HEK293 (cell line): ENCODE measurements around the gene WBP1.

ENCODE experiments used
- CTCF ChIA-PET: fragments of 350-600 bp; formaldehyde crosslinking; extraction: SDS; loops from one replicate; lab custom pipeline; 2021; ENCODE audit warnings: antibody characterized with exemption; lab: Yijun Ruan, JAX
- POLR2A ChIA-PET: fragments of 300-600 bp; formaldehyde crosslinking; extraction: SDS; loops from one replicate; lab custom pipeline; 2020; ENCODE audit warnings: antibody characterized with exemption, inconsistent platforms; lab: Yijun Ruan, JAX
- H3K27ac ChIP-seq: fragments of 200-500 bp; sonication (Bioruptor generic); 2 replicates; pipeline ENCODE4 v1.5.1; 2014; ENCODE audit warnings: low read depth, low read length, control low read depth, inconsistent platforms; ENCODE audit errors: extremely low read depth
- H3K36me3 ChIP-seq, 2 experiments: fragments of 200-500 bp in 1 of 2; sonication (Bioruptor generic) in 1 of 2; 1 replicate in 1 of 2; 2 replicates in 1 of 2; pipeline ENCODE4 v1.5.1; 2014 to 2017; ENCODE audit warnings: inconsistent platforms in 2 of 2, low read length in 2 of 2; ENCODE audit not compliant: control insufficient read depth in 2 of 2, insufficient read depth in 1 of 2
- H3K4me1 ChIP-seq: fragments of 200-500 bp; sonication (Bioruptor generic); 2 replicates; pipeline ENCODE4 v1.5.1; 2014; ENCODE audit warnings: mild to moderate bottlenecking, low read length, inconsistent platforms; ENCODE audit not compliant: control insufficient read depth, insufficient read depth
- H3K4me3 ChIP-seq: 2 replicates; pipeline ENCODE4 v1.5.1; 2011; ENCODE audit warnings: low read depth, mild to moderate bottlenecking, control low read depth, low read length, moderate library complexity
- H3K9me3 ChIP-seq: fragments of 200-500 bp; sonication (Bioruptor generic); 2 replicates; pipeline ENCODE4 v1.5.1; 2014; ENCODE audit warnings: low read depth, low read length, inconsistent platforms; ENCODE audit not compliant: control insufficient read depth, insufficient read depth
- GFI1B ChIP-seq: fragments of 450-650 bp; formaldehyde crosslinking; IDR thresholded peaks from 2 replicates; pipeline ENCODE4 v1.5.1; 2016; ENCODE audit warnings: missing biosample characterization, missing genetic modification characterization
- GLIS2 ChIP-seq: fragments of 450-650 bp; formaldehyde crosslinking; IDR thresholded peaks from 2 replicates; pipeline ENCODE4 v1.5.1; 2016; ENCODE audit warnings: missing biosample characterization, missing genetic modification characterization
- PRDM1 ChIP-seq: fragments of 450-650 bp; formaldehyde crosslinking; IDR thresholded peaks from 2 replicates; pipeline ENCODE4; 2016; ENCODE audit warnings: missing biosample characterization, missing genetic modification characterization
- SALL2 ChIP-seq: fragments of 450-650 bp; formaldehyde crosslinking; IDR thresholded peaks from 2 replicates; pipeline ENCODE4 v1.5.0; 2017; ENCODE audit warnings: missing biosample characterization, mild to moderate bottlenecking, missing genetic modification characterization, borderline replicate concordance
- SP2 ChIP-seq: fragments of 450-650 bp; formaldehyde crosslinking; IDR thresholded peaks from 2 replicates; pipeline ENCODE4 v1.5.1; 2016; ENCODE audit warnings: missing biosample characterization, missing genetic modification characterization
- ZBTB48 ChIP-seq: fragments of 450-650 bp; formaldehyde crosslinking; IDR thresholded peaks from 2 replicates; pipeline ENCODE4 v1.5.1; 2016; ENCODE audit warnings: missing biosample characterization, missing genetic modification characterization
- ZFHX2 ChIP-seq: fragments of 450-650 bp; formaldehyde crosslinking; conservative IDR thresholded peaks from 2 replicates; pipeline ENCODE4 v1.5.1; 2016; ENCODE audit warnings: missing biosample characterization, missing genetic modification characterization
- ZFP37 ChIP-seq: fragments of 450-650 bp; formaldehyde crosslinking; IDR thresholded peaks from 2 replicates; pipeline ENCODE4 v1.5.1; 2016; ENCODE audit warnings: missing biosample characterization, missing genetic modification characterization
- ZIC2 ChIP-seq: fragments of 450-650 bp; formaldehyde crosslinking; IDR thresholded peaks from 2 replicates; pipeline ENCODE4 v1.5.1; 2016; ENCODE audit warnings: missing biosample characterization, missing genetic modification characterization
- ZNF10 ChIP-seq: fragments of 450-650 bp; formaldehyde crosslinking; IDR thresholded peaks from 2 replicates; pipeline ENCODE4 v1.5.1; 2017; ENCODE audit warnings: missing biosample characterization, missing genetic modification characterization
- ZNF132 ChIP-seq: fragments of 450-650 bp; formaldehyde crosslinking; IDR thresholded peaks from 2 replicates; pipeline ENCODE4 v1.5.1; 2017; ENCODE audit warnings: missing biosample characterization, missing genetic modification characterization, borderline replicate concordance
- ZNF223 ChIP-seq: fragments of 450-650 bp; formaldehyde crosslinking; IDR thresholded peaks from 2 replicates; pipeline ENCODE4 v1.5.1; 2016; ENCODE audit warnings: missing biosample characterization, missing genetic modification characterization
- ZNF266 ChIP-seq: fragments of 450-650 bp; formaldehyde crosslinking; IDR thresholded peaks from 2 replicates; pipeline ENCODE4 v1.5.1; 2016; ENCODE audit warnings: missing biosample characterization, missing genetic modification characterization, low read depth
- ZNF391 ChIP-seq: fragments of 450-650 bp; formaldehyde crosslinking; IDR thresholded peaks from 2 replicates; pipeline ENCODE4 v1.5.1; 2016; ENCODE audit warnings: low read depth, missing biosample characterization, missing genetic modification characterization, borderline replicate concordance
- ZNF501 ChIP-seq: fragments of 450-650 bp; formaldehyde crosslinking; IDR thresholded peaks from 2 replicates; pipeline ENCODE4 v1.5.1; 2016; ENCODE audit warnings: missing biosample characterization, missing genetic modification characterization
- ZNF596 ChIP-seq: fragments of 450-650 bp; IDR thresholded peaks from 2 replicates; pipeline ENCODE4 v1.5.0; 2018; ENCODE audit warnings: missing biosample characterization, mild to moderate bottlenecking, missing genetic modification characterization, moderate library complexity
- TF ChIP-seq, protein P1 (sequence below): fragments of 450-650 bp; formaldehyde crosslinking; IDR thresholded peaks from 2 replicates; pipeline ENCODE4 v1.5.1; 2016; ENCODE audit warnings: missing biosample characterization, missing genetic modification characterization
- TF ChIP-seq, protein P2 (sequence below): sonication (generic); formaldehyde crosslinking; IDR thresholded peaks from 2 replicates; pipeline ENCODE4 v1.8.1; 2022; ENCODE audit warnings: mild to moderate bottlenecking, moderate library complexity, missing genetic modification reagents
- TF ChIP-seq, protein P3 (sequence below): fragments of 450-650 bp; formaldehyde crosslinking; optimal IDR thresholded peaks from 2 replicates; pipeline ENCODE3; 2016; ENCODE audit warnings: missing biosample characterization, mild to moderate bottlenecking, missing genetic modification characterization
- TF ChIP-seq, protein P4 (sequence below): fragments of 450-650 bp; formaldehyde crosslinking; IDR thresholded peaks from 2 replicates; pipeline ENCODE4 v1.5.1; 2016; ENCODE audit warnings: missing biosample characterization, missing genetic modification characterization, borderline replicate concordance
- TF ChIP-seq, protein P5 (sequence below): fragments of 450-650 bp; formaldehyde crosslinking; IDR thresholded peaks from 2 replicates; pipeline ENCODE4 v1.5.1; 2017; ENCODE audit warnings: missing biosample characterization, missing genetic modification characterization

Gene WBP1

DNA sequence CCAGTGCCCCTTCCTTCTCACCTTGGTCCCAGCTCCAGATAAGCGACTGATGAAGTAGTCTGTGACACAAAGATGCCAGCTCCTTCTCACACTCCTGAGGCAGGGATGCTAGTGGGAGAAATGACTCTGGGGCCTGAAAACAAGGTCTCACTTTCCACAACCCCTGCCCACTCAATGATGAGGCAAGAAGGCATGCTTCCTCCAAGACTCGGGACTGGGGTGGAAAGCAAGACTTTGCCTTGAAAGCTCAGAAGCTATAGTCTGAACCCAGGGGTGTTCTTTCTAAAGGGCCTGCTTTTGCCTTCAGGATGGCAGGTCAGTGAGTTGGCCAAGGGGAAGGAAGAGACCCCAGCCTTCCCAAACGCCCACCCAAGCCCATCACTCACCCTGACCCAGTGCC is 23.2 kb downstream of the WBP1 start:
- POLR2A ChIA-PET: interaction anchor here (0.8 to 4.0 kb wide), 8 partner anchors 9 to 745 kb away, joined by 3 to 37 read pairs (median 8); partner anchors contain the start of genes AUP1, HTRA2, INO80B and MOGS
- H3K36me3 ChIP-seq: peaks cover 45 to 54% of the 10 kb centered on the region in 2 experiments

DNA sequence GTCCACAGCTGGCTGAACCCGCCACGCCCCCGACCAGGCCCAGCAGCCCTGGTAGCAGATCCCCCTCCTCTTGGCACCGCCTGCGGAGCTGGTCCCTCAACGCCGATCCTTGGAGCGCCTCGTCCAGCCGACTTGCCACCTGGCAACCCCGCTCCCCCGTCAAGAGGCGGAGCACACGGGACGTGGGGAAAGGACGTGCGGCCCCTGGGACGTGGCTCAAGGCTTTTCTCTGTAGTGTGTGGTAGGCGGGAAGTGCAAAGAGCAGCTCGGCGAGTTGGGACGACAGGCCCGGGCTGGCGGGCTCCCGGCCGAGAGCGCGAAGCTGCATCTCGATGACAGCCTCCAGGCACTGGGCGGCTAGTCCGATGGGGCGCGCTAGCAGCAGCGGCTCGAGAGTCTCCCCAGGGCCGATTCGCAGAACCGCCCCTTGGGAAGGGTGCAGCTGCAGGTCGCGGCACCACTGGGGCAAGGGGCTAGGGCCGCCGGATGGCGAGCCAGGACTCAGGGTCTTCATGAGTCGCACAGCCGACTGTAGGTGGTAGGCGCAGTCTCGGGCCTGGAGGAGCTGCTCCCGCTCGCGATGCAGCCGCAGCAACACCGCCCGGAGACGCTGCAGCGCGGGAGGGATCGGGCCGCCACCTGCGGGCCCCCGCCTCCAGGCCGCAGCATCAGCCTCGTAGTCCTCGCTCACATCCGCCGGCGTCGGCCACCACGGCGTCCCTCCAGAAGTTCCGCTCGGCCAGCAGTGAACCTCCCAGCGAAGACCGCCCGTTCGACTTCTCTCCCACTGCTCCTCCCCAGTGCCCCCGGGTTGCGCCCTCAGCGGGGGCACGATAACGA is 23.9 kb downstream of the WBP1 start:
- no peaks in the 10 kb centered on the region for H3K9me3 ChIP-seq
- H3K36me3 ChIP-seq: peaks cover 50 to 54% of the 10 kb centered on the region in 2 experiments
- peak overlapping the region; percentile 92 for H3K4me3 ChIP-seq
- ChIA-PET CTCF (interaction anchor here (0.8 to 5.0 kb wide), 15 partner anchors 9 to 119 kb away, joined by 3 to 72 read pairs (median 4); partner anchors contain the start of genes AUP1, HTRA2 and MRPL53), POLR2A (interaction anchor here (0.8 to 4.0 kb wide), 19 partner anchors 10 to 745 kb away, joined by 3 to 37 read pairs (median 4); partner anchors contain the start of genes AUP1, DQX1, HTRA2 and INO80B)
- H3K4me1 ChIP-seq: no peaks in the 10 kb centered on the region
- peak overlapping the region; percentile 74 for H3K27ac ChIP-seq
- TF ChIP-seq ZFP37 (tag by site-specific recombination) (peak; percentile 71), ZNF391 (tag by site-specific recombination) (no peak), PRDM1 (tag by site-specific recombination) (no peak), ZNF596 (tag by site-specific recombination) (no peak), SALL2 (tag by site-specific recombination) (no peak), SP2 (tag by site-specific recombination) (peak; percentile 23), ZBTB48 (tag by site-specific recombination) (peak; percentile 25; the same call in 1 of the 2 replicates), GLIS2 (tag by site-specific recombination) (peak; percentile 85), ZNF10 (no peak), ZNF501 (tag by site-specific recombination) (no peak), GFI1B (no peak), ZNF223 (tag by site-specific recombination) (no peak), ZFHX2 (tag by site-specific recombination) (0 out of 2 replicates have a peak, but pooled peaks have one; percentile 36), ZIC2 (tag by site-specific recombination) (peak; percentile 82)
- TF ChIP-seq, protein P1, sequence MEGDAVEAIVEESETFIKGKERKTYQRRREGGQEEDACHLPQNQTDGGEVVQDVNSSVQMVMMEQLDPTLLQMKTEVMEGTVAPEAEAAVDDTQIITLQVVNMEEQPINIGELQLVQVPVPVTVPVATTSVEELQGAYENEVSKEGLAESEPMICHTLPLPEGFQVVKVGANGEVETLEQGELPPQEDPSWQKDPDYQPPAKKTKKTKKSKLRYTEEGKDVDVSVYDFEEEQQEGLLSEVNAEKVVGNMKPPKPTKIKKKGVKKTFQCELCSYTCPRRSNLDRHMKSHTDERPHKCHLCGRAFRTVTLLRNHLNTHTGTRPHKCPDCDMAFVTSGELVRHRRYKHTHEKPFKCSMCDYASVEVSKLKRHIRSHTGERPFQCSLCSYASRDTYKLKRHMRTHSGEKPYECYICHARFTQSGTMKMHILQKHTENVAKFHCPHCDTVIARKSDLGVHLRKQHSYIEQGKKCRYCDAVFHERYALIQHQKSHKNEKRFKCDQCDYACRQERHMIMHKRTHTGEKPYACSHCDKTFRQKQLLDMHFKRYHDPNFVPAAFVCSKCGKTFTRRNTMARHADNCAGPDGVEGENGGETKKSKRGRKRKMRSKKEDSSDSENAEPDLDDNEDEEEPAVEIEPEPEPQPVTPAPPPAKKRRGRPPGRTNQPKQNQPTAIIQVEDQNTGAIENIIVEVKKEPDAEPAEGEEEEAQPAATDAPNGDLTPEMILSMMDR (tag by site-specific recombination): peak; percentile 61
- TF ChIP-seq, protein P2, sequence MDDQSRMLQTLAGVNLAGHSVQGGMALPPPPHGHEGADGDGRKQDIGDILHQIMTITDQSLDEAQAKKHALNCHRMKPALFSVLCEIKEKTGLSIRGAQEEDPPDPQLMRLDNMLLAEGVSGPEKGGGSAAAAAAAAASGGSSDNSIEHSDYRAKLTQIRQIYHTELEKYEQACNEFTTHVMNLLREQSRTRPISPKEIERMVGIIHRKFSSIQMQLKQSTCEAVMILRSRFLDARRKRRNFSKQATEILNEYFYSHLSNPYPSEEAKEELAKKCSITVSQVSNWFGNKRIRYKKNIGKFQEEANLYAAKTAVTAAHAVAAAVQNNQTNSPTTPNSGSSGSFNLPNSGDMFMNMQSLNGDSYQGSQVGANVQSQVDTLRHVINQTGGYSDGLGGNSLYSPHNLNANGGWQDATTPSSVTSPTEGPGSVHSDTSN: peak; percentile 78
- TF ChIP-seq, protein P3, sequence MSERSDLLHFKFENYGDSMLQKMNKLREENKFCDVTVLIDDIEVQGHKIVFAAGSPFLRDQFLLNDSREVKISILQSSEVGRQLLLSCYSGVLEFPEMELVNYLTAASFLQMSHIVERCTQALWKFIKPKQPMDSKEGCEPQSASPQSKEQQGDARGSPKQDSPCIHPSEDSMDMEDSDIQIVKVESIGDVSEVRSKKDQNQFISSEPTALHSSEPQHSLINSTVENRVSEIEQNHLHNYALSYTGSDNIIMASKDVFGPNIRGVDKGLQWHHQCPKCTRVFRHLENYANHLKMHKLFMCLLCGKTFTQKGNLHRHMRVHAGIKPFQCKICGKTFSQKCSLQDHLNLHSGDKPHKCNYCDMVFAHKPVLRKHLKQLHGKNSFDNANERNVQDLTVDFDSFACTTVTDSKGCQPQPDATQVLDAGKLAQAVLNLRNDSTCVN (tag by site-specific recombination): peak; percentile 84
- TF ChIP-seq, protein P4, sequence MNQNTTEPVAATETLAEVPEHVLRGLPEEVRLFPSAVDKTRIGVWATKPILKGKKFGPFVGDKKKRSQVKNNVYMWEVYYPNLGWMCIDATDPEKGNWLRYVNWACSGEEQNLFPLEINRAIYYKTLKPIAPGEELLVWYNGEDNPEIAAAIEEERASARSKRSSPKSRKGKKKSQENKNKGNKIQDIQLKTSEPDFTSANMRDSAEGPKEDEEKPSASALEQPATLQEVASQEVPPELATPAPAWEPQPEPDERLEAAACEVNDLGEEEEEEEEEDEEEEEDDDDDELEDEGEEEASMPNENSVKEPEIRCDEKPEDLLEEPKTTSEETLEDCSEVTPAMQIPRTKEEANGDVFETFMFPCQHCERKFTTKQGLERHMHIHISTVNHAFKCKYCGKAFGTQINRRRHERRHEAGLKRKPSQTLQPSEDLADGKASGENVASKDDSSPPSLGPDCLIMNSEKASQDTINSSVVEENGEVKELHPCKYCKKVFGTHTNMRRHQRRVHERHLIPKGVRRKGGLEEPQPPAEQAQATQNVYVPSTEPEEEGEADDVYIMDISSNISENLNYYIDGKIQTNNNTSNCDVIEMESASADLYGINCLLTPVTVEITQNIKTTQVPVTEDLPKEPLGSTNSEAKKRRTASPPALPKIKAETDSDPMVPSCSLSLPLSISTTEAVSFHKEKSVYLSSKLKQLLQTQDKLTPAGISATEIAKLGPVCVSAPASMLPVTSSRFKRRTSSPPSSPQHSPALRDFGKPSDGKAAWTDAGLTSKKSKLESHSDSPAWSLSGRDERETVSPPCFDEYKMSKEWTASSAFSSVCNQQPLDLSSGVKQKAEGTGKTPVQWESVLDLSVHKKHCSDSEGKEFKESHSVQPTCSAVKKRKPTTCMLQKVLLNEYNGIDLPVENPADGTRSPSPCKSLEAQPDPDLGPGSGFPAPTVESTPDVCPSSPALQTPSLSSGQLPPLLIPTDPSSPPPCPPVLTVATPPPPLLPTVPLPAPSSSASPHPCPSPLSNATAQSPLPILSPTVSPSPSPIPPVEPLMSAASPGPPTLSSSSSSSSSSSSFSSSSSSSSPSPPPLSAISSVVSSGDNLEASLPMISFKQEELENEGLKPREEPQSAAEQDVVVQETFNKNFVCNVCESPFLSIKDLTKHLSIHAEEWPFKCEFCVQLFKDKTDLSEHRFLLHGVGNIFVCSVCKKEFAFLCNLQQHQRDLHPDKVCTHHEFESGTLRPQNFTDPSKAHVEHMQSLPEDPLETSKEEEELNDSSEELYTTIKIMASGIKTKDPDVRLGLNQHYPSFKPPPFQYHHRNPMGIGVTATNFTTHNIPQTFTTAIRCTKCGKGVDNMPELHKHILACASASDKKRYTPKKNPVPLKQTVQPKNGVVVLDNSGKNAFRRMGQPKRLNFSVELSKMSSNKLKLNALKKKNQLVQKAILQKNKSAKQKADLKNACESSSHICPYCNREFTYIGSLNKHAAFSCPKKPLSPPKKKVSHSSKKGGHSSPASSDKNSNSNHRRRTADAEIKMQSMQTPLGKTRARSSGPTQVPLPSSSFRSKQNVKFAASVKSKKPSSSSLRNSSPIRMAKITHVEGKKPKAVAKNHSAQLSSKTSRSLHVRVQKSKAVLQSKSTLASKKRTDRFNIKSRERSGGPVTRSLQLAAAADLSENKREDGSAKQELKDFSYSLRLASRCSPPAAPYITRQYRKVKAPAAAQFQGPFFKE: peak; percentile 83; the same call in 1 of the 2 replicates
- TF ChIP-seq, protein P5, sequence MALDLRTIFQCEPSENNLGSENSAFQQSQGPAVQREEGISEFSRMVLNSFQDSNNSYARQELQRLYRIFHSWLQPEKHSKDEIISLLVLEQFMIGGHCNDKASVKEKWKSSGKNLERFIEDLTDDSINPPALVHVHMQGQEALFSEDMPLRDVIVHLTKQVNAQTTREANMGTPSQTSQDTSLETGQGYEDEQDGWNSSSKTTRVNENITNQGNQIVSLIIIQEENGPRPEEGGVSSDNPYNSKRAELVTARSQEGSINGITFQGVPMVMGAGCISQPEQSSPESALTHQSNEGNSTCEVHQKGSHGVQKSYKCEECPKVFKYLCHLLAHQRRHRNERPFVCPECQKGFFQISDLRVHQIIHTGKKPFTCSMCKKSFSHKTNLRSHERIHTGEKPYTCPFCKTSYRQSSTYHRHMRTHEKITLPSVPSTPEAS: no peak; the same call in 1 of the 2 replicates

More for the DNA sequence above, 23.2 kb downstream of the WBP1 start:
- H3K27ac ChIP-seq: no peak overlapping the region; the same call in 1 of the 2 replicates
- no peak for TF ChIP-seq SP2 (tag by site-specific recombination)
- TF ChIP-seq ZNF266 (tag by site-specific recombination): no peak
- TF ChIP-seq ZNF132 (tag by site-specific recombination): no peak
- TF ChIP-seq GLIS2 (tag by site-specific recombination): no peak
- TF ChIP-seq, all 188 proteins: peak for 0
- Histone ChIP-seq H3K4me3 (peak overlapping the region; percentile 92), H3K9me3 (no peaks in the 10 kb centered on the region), H3K4me1 (no peaks in the 10 kb centered on the region)
- CTCF ChIA-PET: interaction anchor here (0.7 to 5.0 kb wide), 7 partner anchors 9 to 147 kb away, joined by 3 to 72 read pairs (median 5); partner anchors contain the start of gene MRPL53
